Breast epithelium (tissue), 3 donors: Measurements from ENCODE around the gene MACROD2.

Experiments
- CTCF ChIP-seq, 3 donors: fragments of 450-650 bp; IDR thresholded peaks; one replicate each; pipeline ENCODE4 v1.5.1; 2016 to 2017; ENCODE audit warnings: antibody characterized with exemption in 3 of 3, mild to moderate bottlenecking in 3 of 3, moderate library complexity in 3 of 3
- POLR2A ChIP-seq: fragments of 450-650 bp; IDR thresholded peaks from one replicate; pipeline ENCODE4 v1.6.1; 2016; ENCODE audit warnings: antibody characterized with exemption, mild to moderate bottlenecking, moderate library complexity

- TF ChIP-seq CTCF (IDR thresholded peaks at IDR 0.05) (no peak), POLR2A (no peak)
These were observed 682.1 kb downstream of the MACROD2 start for GRCh38 chr20:14677455-14677854.
